OCI-LY7 (cell line): Measurements from ENCODE around the gene ANKLE1.

Source experiments
- CTCF ChIP-seq: fragments of 200-600 bp; sonication (generic); conservative IDR thresholded peaks from 2 replicates; pipeline ENCODE4 v1.5.1; 2014; ENCODE audit warnings: mild to moderate bottlenecking, antibody characterized with exemption, low read length, moderate library complexity, mixed read lengths
- EZH2phosphoT487 ChIP-seq: fragments of 200-600 bp; sonication (generic); IDR thresholded peaks from 2 replicates; pipeline ENCODE4 v1.6.1; 2018; ENCODE audit warnings: low read depth, borderline replicate concordance, mild to moderate bottlenecking, mixed run types, antibody characterized with exemption, low read length, moderate library complexity, mixed read lengths

GRCh38 chr19:17255150-17255621, 26.5 kb upstream of the ANKLE1 start:
- TF ChIP-seq CTCF: no peak
- no peak for TF ChIP-seq EZH2phosphoT487
